Measurements from ENCODE around the gene F5. TPM values are rescaled to one million over a fixed set of nuclear protein-coding genes. Genes with fewer than 3 reads are reported as not detected.

F5 gene
- total and polyA plus RNA-seq, 10 of the 15 experiments (the other 5 are each of a cell fraction or from before 2014, with no cell fraction given), result under 0.01 to 3.8 (median 0.40) TPM

- no peak for TF ChIP-seq IRF3 (IDR thresholded peaks at IDR 0.05)
- no peak for TF ChIP-seq NBN (IDR thresholded peaks at IDR 0.05)
- TF ChIP-seq HDGF (IDR thresholded peaks at IDR 0.05), result no peak
- TF ChIP-seq FOS (IDR thresholded peaks at IDR 0.05; ENCODE audit: borderline replicate concordance, extremely low read depth, insufficient read length), result no peak
- TF ChIP-seq RUNX3 (IDR thresholded peaks at IDR 0.05; ENCODE audit: low read length), result no peak
- TF ChIP-seq NR2F1 (conservative IDR thresholded peaks at IDR 0.05), result no peak
Observed at GRCh38 chr1:169634145-169634544, 47.9 kb upstream of the F5 start (continued).

GRCh38 chr1:169631249-169631648, 45.0 kb upstream of the F5 start:
- Histone ChIP-seq H3K9me3 (replicated peaks; ENCODE audit: control insufficient read depth, insufficient read depth, low read length) (peaks cover 8% of the 10 kb centered on the region; the same call in 2 of the 3 replicates), H3K27me3 (replicated peaks in 1 of 2; ENCODE audit: control insufficient read depth in 2 of 2, insufficient read depth in 2 of 2, low read length in 1 of 2) (no peaks in the 10 kb centered on the region), H3K4me1 (ENCODE audit: control insufficient read depth, insufficient read depth, low read length) (no peaks in the 10 kb centered on the region), H4K20me1 (ENCODE audit: control insufficient read depth, insufficient read depth) (no peaks in the 10 kb centered on the region), H3K4me2 (ENCODE audit: control insufficient read depth, insufficient read depth) (no peak overlapping the region), H3K36me3 (ENCODE audit: control insufficient read depth in 2 of 2, insufficient read depth in 2 of 2, low read length in 1 of 2) (no peaks in the 10 kb centered on the region), H3K4me3 (no peak overlapping the region), H3K79me2 (ENCODE audit: control insufficient read depth, insufficient read depth, low read length) (no peaks in the 10 kb centered on the region), H2AFZ (ENCODE audit: control insufficient read depth, low read depth, low read length) (no peak overlapping the region), H3K9ac (ENCODE audit: control insufficient read depth, insufficient read depth, low read length) (no peak overlapping the region), H3K27ac (ENCODE audit: control insufficient read depth, insufficient read depth) (no peak overlapping the region)
- ChIA-PET POLR2A (no interaction called here), RAD21 (ENCODE audit: unreplicated experiment) (no interaction called here), CTCF (interaction anchor here (0.6 kb wide), 1 partner anchor 81 kb away, joined by 3 read pairs; no protein-coding TSS in a partner anchor), SMC1A (ENCODE audit: uncharacterized antibody, unreplicated experiment) (no interaction called here)
- BruUV-seq (replicated peaks), result no TSS peak
- in situ Hi-C loops (cut with MboI), result no loop called here
- ATAC-seq (no peak), FAIRE-seq (no peak), DNase-seq (ENCODE audit: low read depth, low spot score) (no peak)
- WGBS (ENCODE audit: insufficient coverage, insufficient replicate concordance, low lambda C conversion rate, missing lambda C conversion rate), result 45% methylated on average over 3 of the region's 3 CpGs
- TF ChIP-seq RELA (IDR thresholded peaks at IDR 0.05; ENCODE audit: borderline replicate concordance, partially characterized antibody), result no peak
- no peak for TF ChIP-seq CTCF (IDR thresholded peaks at IDR 0.05 in 2 of 3, conservative IDR thresholded peaks at IDR 0.05 in 1 of 3; ENCODE audit: control insufficient read depth in 2 of 3, extremely low read depth in 1 of 3, insufficient read depth in 1 of 3, low read depth in 3 of 3, low read length in 3 of 3)
- no peak for TF ChIP-seq E2F8 (IDR thresholded peaks at IDR 0.05; ENCODE audit: low read depth, partially characterized antibody)
- no peak for TF ChIP-seq KLF5 (IDR thresholded peaks at IDR 0.05; ENCODE audit: partially characterized antibody)
- no peak for TF ChIP-seq SKIL (IDR thresholded peaks at IDR 0.05; ENCODE audit: low read depth, poor library complexity, severe bottlenecking)
- no peak for TF ChIP-seq SMARCA5 (IDR thresholded peaks at IDR 0.05)
- TF ChIP-seq ZSCAN29 (IDR thresholded peaks at IDR 0.05), result no peak
- no peak for TF ChIP-seq POLR2AphosphoS5 (IDR thresholded peaks at IDR 0.05; ENCODE audit: low read length)
- intact Hi-C loops (cut with micrococcal nuclease; ENCODE audit: unreplicated experiment), result no loop called here

Data from GM12878 (cell line).